MCF 10A (cell line): Measurements from ENCODE around the gene GTPBP6. TPM values are rescaled to one million over a fixed set of nuclear protein-coding genes. Genes with fewer than 3 reads are reported as not detected.

ENCODE experiments used
- BruUV-seq: library from RNA; stranded (reverse); fragments of 400-500 nt; replicated peaks from 2 replicates; lab custom pipeline; 2021; lab: Mats Ljungman, UMichigan
- CTCF ChIA-PET: fragments of 300-600 bp; sonication (Branson Sonifier 250); formaldehyde crosslinking; extraction: SDS; loops from one replicate; lab custom pipeline; 2021; ENCODE audit warnings: antibody characterized with exemption, inconsistent platforms; lab: Yijun Ruan, JAX
- POLR2A ChIA-PET: fragments of 300-600, 350-650 bp; sonication (Branson Sonifier 250); formaldehyde crosslinking; extraction: SDS; loops from one replicate; lab custom pipeline; 2020; ENCODE audit warnings: antibody characterized with exemption, inconsistent platforms; lab: Yijun Ruan, JAX
- DNase-seq: peaks from one replicate; pipeline ENCODE4 v3.0.0-alpha.2; 2018; ENCODE audit not compliant: unreplicated experiment
- H3K27ac Mint-ChIP-seq: one replicate; pipeline ENCODE4 v1.8.0; 2022; ENCODE audit warnings: mild to moderate bottlenecking, low read depth, mixed read lengths; ENCODE audit not compliant: unreplicated experiment
- H3K27me3 Mint-ChIP-seq: one replicate; pipeline ENCODE4 v1.8.0; 2022; ENCODE audit warnings: mixed read lengths; ENCODE audit not compliant: insufficient read depth, unreplicated experiment
- H3K36me3 Mint-ChIP-seq: one replicate; pipeline ENCODE4 v1.8.0; 2022; ENCODE audit warnings: mild to moderate bottlenecking, moderate library complexity, mixed read lengths; ENCODE audit not compliant: insufficient read depth, unreplicated experiment
- H3K4me1 Mint-ChIP-seq: one replicate; pipeline ENCODE4 v1.8.0; 2022; ENCODE audit warnings: mixed read lengths; ENCODE audit not compliant: insufficient read depth, unreplicated experiment
- H3K4me3 Mint-ChIP-seq: one replicate; pipeline ENCODE4 v1.8.0; 2022; ENCODE audit warnings: mild to moderate bottlenecking, moderate library complexity, mixed read lengths; ENCODE audit not compliant: unreplicated experiment
- H3K9me3 Mint-ChIP-seq: one replicate; pipeline ENCODE4 v1.8.0; 2022; ENCODE audit warnings: mixed read lengths; ENCODE audit not compliant: unreplicated experiment
- CTCF ChIP-seq: fragments of 200-600 bp; IDR thresholded peaks from one replicate; pipeline ENCODE4 v1.8.0; 2022; ENCODE audit warnings: antibody characterized with exemption, mild to moderate bottlenecking; ENCODE audit not compliant: unreplicated experiment
- intact Hi-C: fragments of 100-400 bp; cut with micrococcal nuclease; formaldehyde crosslinking; loops from 2 replicates; pipeline ENCODE4 v1.14.1; 2022
- total RNA-seq: library from RNA; stranded (reverse); gene quantifications from 2 replicates; pipeline ENCODE4 v1.2.3, GENCODE V29; 2022

The GTPBP6 gene
- total RNA-seq, 1 experiment from 2014 or later = 73.4 TPM

- Mint-ChIP-seq H3K4me1 (no peaks in the 10 kb centered on the region), H3K27me3 (no peaks in the 10 kb centered on the region), H3K9me3 (no peaks in the 10 kb centered on the region), H3K27ac (no peak overlapping the region), H3K36me3 (peaks cover 14% of the 10 kb centered on the region), H3K4me3 (no peak overlapping the region)
- DNase-seq = no peak
- intact Hi-C loops = no loop called here
- TF ChIP-seq CTCF = no peak
- BruUV-seq = no TSS peak
- POLR2A ChIA-PET = no interaction called here
- CTCF ChIA-PET = no interaction called here
Measured at GRCh38 chrX:292900-293897, 25.4 kb downstream of the GTPBP6 start.

GRCh38 chrX:291411-291901 lies 27.1 kb downstream of the GTPBP6 start:
- CTCF ChIA-PET = no interaction called here
- Mint-ChIP-seq H3K4me3 (no peak overlapping the region), H3K4me1 (no peaks in the 10 kb centered on the region), H3K9me3 (no peaks in the 10 kb centered on the region), H3K27me3 (no peaks in the 10 kb centered on the region), H3K36me3 (peaks cover 14% of the 10 kb centered on the region), H3K27ac (no peak overlapping the region)
- POLR2A ChIA-PET = no interaction called here
- intact Hi-C loops = no loop called here
- no TSS peak for BruUV-seq
- no peak for TF ChIP-seq CTCF
- no peak for DNase-seq

- Mint-ChIP-seq H3K4me3 (no peak overlapping the region), H3K4me1 (no peaks in the 10 kb centered on the region), H3K9me3 (no peaks in the 10 kb centered on the region), H3K27ac (no peak overlapping the region), H3K27me3 (no peaks in the 10 kb centered on the region), H3K36me3 (peaks cover 14% of the 10 kb centered on the region)
- POLR2A ChIA-PET = no interaction called here
- DNase-seq = no peak
- TF ChIP-seq CTCF = no peak
- CTCF ChIA-PET = no interaction called here
- intact Hi-C loops = no loop called here
- no TSS peak for BruUV-seq
Measured at GRCh38 chrX:290476-291166, 28.0 kb downstream of the GTPBP6 start.

GRCh38 chrX:288561-288991 lies 30.0 kb downstream of the GTPBP6 start:
- no peak for DNase-seq
- H3K4me3 Mint-ChIP-seq = no peak overlapping the region
- no peaks in the 10 kb centered on the region for H3K27me3 Mint-ChIP-seq
- H3K36me3 Mint-ChIP-seq = peaks cover 14% of the 10 kb centered on the region
- POLR2A ChIA-PET = no interaction called here
- TF ChIP-seq CTCF = no peak
- no peaks in the 10 kb centered on the region for H3K9me3 Mint-ChIP-seq
- H3K4me1 Mint-ChIP-seq = no peaks in the 10 kb centered on the region
- no peak overlapping the region for H3K27ac Mint-ChIP-seq
- no TSS peak for BruUV-seq
- CTCF ChIA-PET = no interaction called here
- intact Hi-C loops = no loop called here
